Measurements from ENCODE around the gene BACH1. TPM values are rescaled to one million over a fixed set of nuclear protein-coding genes. Genes with fewer than 3 reads are reported as not detected.
A peak's percentile ranks its signal among the peaks of the same experiment; 100 is the strongest.

Gene BACH1
- total and polyA plus RNA-seq, 4 experiments from 2014 or later = 19.1 to 49.0 (median 32.9) TPM

DNA sequence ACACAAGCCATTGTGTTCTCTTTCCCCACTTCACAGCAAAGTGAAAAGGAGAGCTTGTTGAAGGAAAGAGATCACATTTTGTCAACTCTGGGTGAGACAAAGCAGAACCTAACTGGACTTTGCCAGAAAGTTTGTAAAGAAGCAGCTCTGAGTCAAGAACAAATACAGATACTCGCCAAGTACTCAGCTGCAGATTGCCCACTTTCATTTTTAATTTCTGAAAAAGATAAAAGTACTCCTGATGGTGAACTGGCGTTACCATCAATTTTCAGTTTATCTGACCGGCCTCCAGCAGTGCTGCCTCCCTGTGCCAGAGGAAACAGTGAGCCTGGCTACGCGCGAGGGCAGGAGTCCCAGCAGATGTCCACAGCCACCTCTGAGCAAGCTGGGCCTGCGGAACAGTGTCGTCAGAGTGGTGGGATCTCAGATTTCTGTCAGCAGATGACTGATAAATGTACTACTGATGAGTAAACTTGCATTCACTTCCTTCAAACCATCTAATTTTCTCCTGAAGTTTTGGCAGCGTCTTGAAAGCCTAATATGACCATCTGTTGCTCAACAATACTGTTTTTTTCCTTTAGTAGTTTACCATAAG is 43.7 kb downstream of the BACH1 start:
- H3K4me3 ChIP-seq (ENCODE audit: low read length in 2 of 2) = no peak overlapping the region
- peak overlapping the region in 5 of 7 donors; percentile 49 to 79 (median 58) for H3K27ac Mint-ChIP-seq
- POLR2A ChIA-PET (ENCODE audit: partially characterized antibody) = no interaction called here

DNA sequence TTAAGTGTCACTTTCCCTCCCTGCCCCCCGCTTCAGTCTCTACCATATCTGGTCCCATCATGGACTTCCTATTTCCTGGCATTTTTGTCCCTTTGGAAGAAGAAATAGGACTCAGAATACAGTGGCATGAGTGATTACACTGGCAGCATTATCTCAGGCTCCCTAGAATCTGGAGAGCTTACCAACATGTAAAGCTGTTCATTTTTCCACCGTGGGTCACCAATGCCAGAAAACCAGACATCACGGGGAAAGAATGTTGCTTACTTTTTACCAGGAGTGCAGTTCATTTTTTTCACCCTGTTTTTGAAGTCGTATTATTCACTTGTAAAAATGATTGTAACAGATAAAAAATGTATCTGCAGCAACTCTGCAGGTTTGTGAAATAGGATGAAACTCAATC is 44.8 kb downstream of the BACH1 start:
- intact Hi-C loops (cut with micrococcal nuclease) = loop anchor here (10.0 kb wide), 1 partner anchor 149 kb away; no protein-coding TSS in a partner anchor
- Mint-ChIP-seq H3K4me3 (no peak overlapping the region), H3K36me3 (peaks cover 10 to 14% of the 10 kb centered on the region in 2 donors), H3K27me3 (no peaks in the 10 kb centered on the region), H3K4me1 (peaks cover 23 to 28% (median 25%) of the 10 kb centered on the region in 4 donors), H3K9me3 (no peaks in the 10 kb centered on the region), H3K27ac (no peak overlapping the region)
- POLR2A ChIA-PET (ENCODE audit: partially characterized antibody) = no interaction called here
- no peak overlapping the region for H3K4me3 ChIP-seq (ENCODE audit: low read length in 2 of 2)
- no peaks in the 10 kb centered on the region for H3K27me3 ChIP-seq (ENCODE audit: insufficient read depth, low read length)
- no peaks in the 10 kb centered on the region for H3K36me3 ChIP-seq (ENCODE audit: insufficient read depth, low read length)
- CTCF ChIA-PET (ENCODE audit: partially characterized antibody) = interaction anchor here (1.3 to 2.2 kb wide), 2 partner anchors 9 to 253 kb away, joined by 3 to 10 read pairs; no protein-coding TSS in a partner anchor
- no peaks in the 10 kb centered on the region for H3K9me3 ChIP-seq (ENCODE audit: control insufficient read depth in 1 of 2, low read length in 2 of 2)
- peaks cover 16% of the 10 kb centered on the region for H3K4me1 ChIP-seq (ENCODE audit: insufficient read depth, low read length)
- no peak for DNase-seq
- H3K27ac ChIP-seq (ENCODE audit: low read depth, low read length) = no peak overlapping the region

More for the DNA sequence above, 43.7 kb downstream of the BACH1 start:
- Histone ChIP-seq H3K27ac (ENCODE audit: low read depth, low read length) (no peak overlapping the region), H3K27me3 (ENCODE audit: insufficient read depth, low read length) (no peaks in the 10 kb centered on the region), H3K36me3 (ENCODE audit: insufficient read depth, low read length) (no peaks in the 10 kb centered on the region), H3K9me3 (ENCODE audit: control insufficient read depth in 1 of 2, low read length in 2 of 2) (no peaks in the 10 kb centered on the region), H3K4me1 (ENCODE audit: insufficient read depth, low read length) (peaks cover 9% of the 10 kb centered on the region)
- Mint-ChIP-seq H3K4me3 (peak overlapping the region in 5 of 8 donors; percentile 11 to 58 (median 22)), H3K27me3 (no peaks in the 10 kb centered on the region), H3K9me3 (no peaks in the 10 kb centered on the region), H3K36me3 (peaks cover 10 to 14% of the 10 kb centered on the region in 2 donors), H3K4me1 (peaks cover 13 to 19% (median 17%) of the 10 kb centered on the region in 4 donors)
- CTCF ChIA-PET (ENCODE audit: partially characterized antibody) = interaction anchor here (0.8 to 2.2 kb wide), 2 partner anchors 30 to 252 kb away, joined by 3 to 10 read pairs; no protein-coding TSS in a partner anchor
- intact Hi-C loops (cut with micrococcal nuclease) = loop anchor here (10.0 kb wide), 1 partner anchor 148 kb away; no protein-coding TSS in a partner anchor
- no peak for DNase-seq

DNA sequence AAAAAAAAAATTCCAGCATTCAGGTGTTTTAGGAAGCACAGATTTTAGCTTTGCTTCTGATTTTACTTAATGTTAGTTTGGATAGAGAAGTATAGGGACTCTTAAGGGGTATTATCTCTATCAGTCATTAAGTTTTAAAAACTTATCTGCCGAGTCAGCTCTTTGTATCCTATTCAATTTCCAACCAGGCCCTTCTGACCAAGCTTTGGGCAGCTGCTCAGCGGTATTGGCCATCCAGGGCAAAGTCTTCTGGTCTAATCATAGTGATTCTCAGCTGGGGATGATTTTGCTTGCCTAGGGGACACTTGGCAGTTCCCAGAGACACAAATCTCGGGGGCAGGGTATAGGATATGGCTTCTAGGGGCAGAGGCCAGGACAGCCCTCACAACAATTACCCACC is 47.6 kb downstream of the BACH1 start:
- ChIA-PET POLR2A (ENCODE audit: partially characterized antibody) (interaction anchor here (1.2 kb wide), 1 partner anchor 47 kb away, joined by 3 read pairs; no protein-coding TSS in a partner anchor), CTCF (ENCODE audit: partially characterized antibody) (interaction anchor here (1.0 to 3.5 kb wide), 4 partner anchors 23 to 259 kb away, joined by 3 to 26 read pairs (median 6); no protein-coding TSS in a partner anchor)
- H3K36me3 Mint-ChIP-seq = peaks cover 10 to 15% of the 10 kb centered on the region in 2 donors
- H3K4me1 Mint-ChIP-seq = peaks cover 23 to 28% (median 26%) of the 10 kb centered on the region in 4 donors
- no peak overlapping the region for H3K4me3 Mint-ChIP-seq
- intact Hi-C loops (cut with micrococcal nuclease) = loop anchor here (10.0 kb wide), 1 partner anchor 151 kb away; no protein-coding TSS in a partner anchor
- H3K27ac Mint-ChIP-seq = peak overlapping the region in 3 of 7 donors; percentile 19 to 91 (median 45)
- no peaks in the 10 kb centered on the region for H3K27me3 ChIP-seq (ENCODE audit: insufficient read depth, low read length)
- peaks cover 0 to 1% (median 0%) of the 10 kb centered on the region in 8 donors for H3K9me3 Mint-ChIP-seq
- H3K27me3 Mint-ChIP-seq = no peaks in the 10 kb centered on the region
- no peaks in the 10 kb centered on the region for H3K36me3 ChIP-seq (ENCODE audit: insufficient read depth, low read length)
- peaks cover 16% of the 10 kb centered on the region for H3K4me1 ChIP-seq (ENCODE audit: insufficient read depth, low read length)
- no peaks in the 10 kb centered on the region for H3K9me3 ChIP-seq (ENCODE audit: control insufficient read depth in 1 of 2, low read length in 2 of 2)
- H3K27ac ChIP-seq (ENCODE audit: low read depth, low read length) = no peak overlapping the region
- no peak overlapping the region for H3K4me3 ChIP-seq (ENCODE audit: low read length in 2 of 2)
- no peak for DNase-seq

DNA sequence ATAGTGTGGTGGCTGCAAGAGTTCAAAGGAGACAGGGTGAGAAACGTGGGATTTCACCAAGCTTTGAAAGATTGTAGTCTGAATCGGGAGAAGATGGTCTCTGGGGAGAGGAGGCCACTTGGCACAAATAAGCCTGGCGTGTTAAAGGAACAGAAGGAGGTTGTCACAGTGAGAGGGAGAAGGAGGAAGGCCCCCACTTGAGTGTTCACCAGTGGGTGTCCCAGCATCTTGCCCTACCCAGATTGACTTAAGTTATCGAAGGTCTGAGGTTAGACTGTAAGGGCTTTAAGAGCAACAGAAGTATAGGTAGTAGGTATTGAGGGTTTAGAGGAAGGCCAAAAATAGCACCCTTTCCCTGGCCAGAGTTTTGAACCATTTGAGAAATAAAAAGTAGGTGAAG is 48.0 kb downstream of the BACH1 start:
- DNase-seq = no peak
- H3K9me3 Mint-ChIP-seq = peaks cover 0 to 1% (median 0%) of the 10 kb centered on the region in 8 donors
- ChIA-PET POLR2A (ENCODE audit: partially characterized antibody) (interaction anchor here (1.2 kb wide), 1 partner anchor 47 kb away, joined by 3 read pairs; no protein-coding TSS in a partner anchor), CTCF (ENCODE audit: partially characterized antibody) (interaction anchor here (1.5 to 3.5 kb wide), 3 partner anchors 23 to 256 kb away, joined by 4 to 26 read pairs (median 13); no protein-coding TSS in a partner anchor)
- H3K4me1 Mint-ChIP-seq = peaks cover 21 to 26% (median 25%) of the 10 kb centered on the region in 4 donors
- intact Hi-C loops (cut with micrococcal nuclease) = loop anchor here (10.0 kb wide), 1 partner anchor 152 kb away; no protein-coding TSS in a partner anchor
- H3K4me3 Mint-ChIP-seq = peak overlapping the region in 1 of 8 donors; percentile 10
- H3K27ac Mint-ChIP-seq = peak overlapping the region in 3 of 7 donors; percentile 19 to 91 (median 58)
- H3K27me3 Mint-ChIP-seq = no peaks in the 10 kb centered on the region
- no peaks in the 10 kb centered on the region for H3K36me3 ChIP-seq (ENCODE audit: insufficient read depth, low read length)
- peaks cover 13% of the 10 kb centered on the region for H3K4me1 ChIP-seq (ENCODE audit: insufficient read depth, low read length)
- no peaks in the 10 kb centered on the region for H3K27me3 ChIP-seq (ENCODE audit: insufficient read depth, low read length)
- no peak overlapping the region for H3K4me3 ChIP-seq (ENCODE audit: low read length in 2 of 2)
- H3K9me3 ChIP-seq (ENCODE audit: control insufficient read depth in 1 of 2, low read length in 2 of 2) = no peaks in the 10 kb centered on the region
- H3K36me3 Mint-ChIP-seq = peaks cover 14 to 18% of the 10 kb centered on the region in 2 donors
- H3K27ac ChIP-seq (ENCODE audit: low read depth, low read length) = no peak overlapping the region

DNA sequence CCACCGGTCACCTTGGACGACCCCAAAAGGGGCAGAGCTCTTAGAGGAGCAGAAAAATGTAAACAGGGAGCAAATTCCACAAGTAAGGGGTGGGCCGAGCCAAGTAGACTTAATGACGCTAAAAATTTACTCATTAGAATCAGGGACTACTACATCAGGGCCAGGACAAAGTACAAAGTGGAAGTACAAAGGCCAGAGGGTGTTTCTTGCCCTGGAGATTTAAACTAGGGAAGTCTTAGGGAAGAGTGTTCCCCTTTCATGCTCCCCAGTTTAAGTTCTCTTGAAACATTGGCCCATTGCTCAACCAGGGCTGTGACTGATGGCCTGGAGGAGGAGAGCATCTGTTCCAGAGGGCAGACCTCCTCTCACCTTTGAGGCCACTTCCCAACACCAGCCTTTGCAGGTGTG is 48.6 kb downstream of the BACH1 start:
- no peaks in the 10 kb centered on the region for H3K27me3 Mint-ChIP-seq
- peaks cover 8% of the 10 kb centered on the region for H3K4me1 ChIP-seq (ENCODE audit: insufficient read depth, low read length)
- peaks cover 15% of the 10 kb centered on the region in 2 donors for H3K36me3 Mint-ChIP-seq
- DNase-seq = no peak
- H3K9me3 ChIP-seq (ENCODE audit: control insufficient read depth in 1 of 2, low read length in 2 of 2) = no peaks in the 10 kb centered on the region
- ChIA-PET CTCF (ENCODE audit: partially characterized antibody) (interaction anchor here (1.5 to 3.5 kb wide), 3 partner anchors 22 to 256 kb away, joined by 4 to 26 read pairs (median 13); no protein-coding TSS in a partner anchor), POLR2A (ENCODE audit: partially characterized antibody) (interaction anchor here (1.2 kb wide), 1 partner anchor 48 kb away, joined by 3 read pairs; no protein-coding TSS in a partner anchor)
- H3K27ac Mint-ChIP-seq = peak overlapping the region in 2 of 7 donors; percentile 50 to 58
- H3K4me3 ChIP-seq (ENCODE audit: low read length in 2 of 2) = no peak overlapping the region
- H3K4me1 Mint-ChIP-seq = peaks cover 17 to 22% (median 20%) of the 10 kb centered on the region in 4 donors
- intact Hi-C loops (cut with micrococcal nuclease) = loop anchor here (10.0 kb wide), 1 partner anchor 152 kb away; no protein-coding TSS in a partner anchor
- H3K36me3 ChIP-seq (ENCODE audit: insufficient read depth, low read length) = no peaks in the 10 kb centered on the region
- peaks cover 0 to 1% (median 0%) of the 10 kb centered on the region in 8 donors for H3K9me3 Mint-ChIP-seq
- H3K4me3 Mint-ChIP-seq = no peak overlapping the region
- no peaks in the 10 kb centered on the region for H3K27me3 ChIP-seq (ENCODE audit: insufficient read depth, low read length)
- H3K27ac ChIP-seq (ENCODE audit: low read depth, low read length) = no peak overlapping the region

DNA sequence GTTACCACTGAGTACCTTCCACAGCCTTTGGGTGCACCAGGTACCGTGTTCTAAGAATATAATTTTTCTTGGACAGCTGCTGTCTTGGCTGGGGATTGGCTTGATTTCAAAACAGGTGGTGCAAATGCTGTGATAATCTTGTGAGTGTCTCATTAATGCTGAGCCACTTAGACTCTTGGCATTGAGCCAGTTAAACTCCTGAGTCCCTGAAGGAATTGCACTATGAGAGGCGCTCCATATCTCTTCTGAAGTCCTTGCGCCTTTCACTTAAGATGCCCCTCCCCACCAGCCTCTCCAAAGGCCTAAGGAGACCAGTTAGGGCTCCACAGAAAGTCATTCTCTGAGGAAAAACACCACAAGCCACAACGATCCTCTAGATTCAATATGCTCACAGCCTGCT is 51.0 kb downstream of the BACH1 start:
- H3K36me3 Mint-ChIP-seq = peaks cover 21 to 24% of the 10 kb centered on the region in 2 donors
- H3K4me3 Mint-ChIP-seq = no peak overlapping the region
- ChIA-PET CTCF (ENCODE audit: partially characterized antibody) (interaction anchor here (1.1 to 3.5 kb wide), 10 partner anchors 20 to 376 kb away, joined by 3 to 26 read pairs (median 8); no protein-coding TSS in a partner anchor), POLR2A (ENCODE audit: partially characterized antibody) (interaction anchor here (0.6 to 1.0 kb wide), 2 partner anchors 9 to 75 kb away, joined by 3 to 10 read pairs; no protein-coding TSS in a partner anchor)
- H3K9me3 Mint-ChIP-seq = peaks cover 0 to 13% (median 9%) of the 10 kb centered on the region in 8 donors
- peaks cover 9 to 15% (median 12%) of the 10 kb centered on the region in 4 donors for H3K4me1 Mint-ChIP-seq
- intact Hi-C loops (cut with micrococcal nuclease) = loop anchor here (10.0 kb wide), 1 partner anchor 155 kb away; no protein-coding TSS in a partner anchor
- H3K27ac ChIP-seq (ENCODE audit: low read depth, low read length) = no peak overlapping the region
- DNase-seq = no peak
- no peaks in the 10 kb centered on the region for H3K9me3 ChIP-seq (ENCODE audit: control insufficient read depth in 1 of 2, low read length in 2 of 2)
- peaks cover 7% of the 10 kb centered on the region for H3K4me1 ChIP-seq (ENCODE audit: insufficient read depth, low read length)
- H3K27me3 Mint-ChIP-seq = no peaks in the 10 kb centered on the region
- no peak overlapping the region for H3K4me3 ChIP-seq (ENCODE audit: low read length in 2 of 2)
- H3K27me3 ChIP-seq (ENCODE audit: insufficient read depth, low read length) = no peaks in the 10 kb centered on the region
- H3K27ac Mint-ChIP-seq = peak overlapping the region in 1 of 7 donors; percentile 34
- H3K36me3 ChIP-seq (ENCODE audit: insufficient read depth, low read length) = no peaks in the 10 kb centered on the region

Measured in CD4-positive, alpha-beta memory T cell (primary cell).